ENCODE measurements around the gene ARAP1. TPM values are rescaled to one million over a fixed set of nuclear protein-coding genes. Genes with fewer than 3 reads are reported as not detected.

Gene ARAP1
- total and polyA plus RNA-seq, 2 of the 8 experiments (the other 6 are each of a cell fraction or from before 2014, with no cell fraction given), result 25.7 to 61.6 TPM

DNA sequence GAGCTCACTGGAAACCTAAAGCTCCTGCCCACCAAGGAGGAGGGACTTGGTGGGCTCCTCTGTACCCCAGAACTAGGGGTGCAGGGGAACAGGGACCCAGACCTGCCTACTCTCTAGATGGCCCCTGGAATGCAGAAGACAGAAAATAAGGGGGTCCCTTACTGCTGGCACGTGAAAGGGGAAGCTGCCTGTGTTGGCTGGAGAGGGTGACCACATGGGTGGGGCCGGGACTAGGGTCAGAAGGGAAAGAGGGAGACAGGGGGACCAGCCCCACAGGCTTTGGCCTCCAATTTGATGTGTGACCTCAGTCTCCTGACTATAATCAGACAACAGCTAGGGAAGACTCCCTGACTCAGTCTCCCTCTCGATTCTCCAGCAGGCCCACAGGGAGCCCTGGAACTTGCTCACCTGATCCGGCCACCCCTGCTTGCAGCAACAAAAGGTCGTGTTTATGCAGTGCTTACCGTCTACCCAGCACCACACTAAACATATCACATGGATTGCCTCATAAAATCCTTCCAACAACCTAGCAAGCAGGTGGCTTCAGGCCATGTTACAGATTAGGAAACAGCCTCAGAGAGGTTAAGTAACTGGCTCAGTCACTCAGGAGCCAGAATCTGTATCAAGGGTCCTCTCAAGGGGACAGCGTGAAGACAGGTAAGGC is 10.2 kb downstream of the ARAP1 start (continued):
- TF ChIP-seq, protein P1, sequence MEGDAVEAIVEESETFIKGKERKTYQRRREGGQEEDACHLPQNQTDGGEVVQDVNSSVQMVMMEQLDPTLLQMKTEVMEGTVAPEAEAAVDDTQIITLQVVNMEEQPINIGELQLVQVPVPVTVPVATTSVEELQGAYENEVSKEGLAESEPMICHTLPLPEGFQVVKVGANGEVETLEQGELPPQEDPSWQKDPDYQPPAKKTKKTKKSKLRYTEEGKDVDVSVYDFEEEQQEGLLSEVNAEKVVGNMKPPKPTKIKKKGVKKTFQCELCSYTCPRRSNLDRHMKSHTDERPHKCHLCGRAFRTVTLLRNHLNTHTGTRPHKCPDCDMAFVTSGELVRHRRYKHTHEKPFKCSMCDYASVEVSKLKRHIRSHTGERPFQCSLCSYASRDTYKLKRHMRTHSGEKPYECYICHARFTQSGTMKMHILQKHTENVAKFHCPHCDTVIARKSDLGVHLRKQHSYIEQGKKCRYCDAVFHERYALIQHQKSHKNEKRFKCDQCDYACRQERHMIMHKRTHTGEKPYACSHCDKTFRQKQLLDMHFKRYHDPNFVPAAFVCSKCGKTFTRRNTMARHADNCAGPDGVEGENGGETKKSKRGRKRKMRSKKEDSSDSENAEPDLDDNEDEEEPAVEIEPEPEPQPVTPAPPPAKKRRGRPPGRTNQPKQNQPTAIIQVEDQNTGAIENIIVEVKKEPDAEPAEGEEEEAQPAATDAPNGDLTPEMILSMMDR (IDR thresholded peaks at IDR 0.05; ENCODE audit: control extremely low read depth in 1 of 3, insufficient read depth in 1 of 3, low read depth in 1 of 3, low read length in 3 of 3), result no peak
- no peak for TF ChIP-seq BACH1 (IDR thresholded peaks at IDR 0.05; ENCODE audit: low read length)
- no peak for TF ChIP-seq MAFK (IDR thresholded peaks at IDR 0.05; ENCODE audit: low read depth, low read length)
- TF ChIP-seq HDAC2 (IDR thresholded peaks at IDR 0.05; ENCODE audit: borderline replicate concordance in 1 of 2, low read depth in 2 of 2, low read length in 2 of 2), result no peak
- no peak for TF ChIP-seq BRCA1 (IDR thresholded peaks at IDR 0.05; ENCODE audit: low read depth, low read length)
- no peak for TF ChIP-seq GTF2F1 (IDR thresholded peaks at IDR 0.05; ENCODE audit: borderline replicate concordance, low read depth, low read length)
- no peak for TF ChIP-seq CTBP2 (IDR thresholded peaks at IDR 0.05; ENCODE audit: borderline replicate concordance, insufficient read depth, insufficient read length, low read length)

Measured in H1 (cell line).